ENCODE data around the gene EPO. TPM values are rescaled to one million over a fixed set of nuclear protein-coding genes. Genes with fewer than 3 reads are reported as not detected.

EPO gene
- total RNA-seq, 1 experiment from 2014 or later = not detected

GRCh38 chr7:100765250-100765649, 45.0 kb downstream of the EPO start:
- TF ChIP-seq POLR2AphosphoS5 (IDR thresholded peaks at IDR 0.05; ENCODE audit: low read depth, low read length) = no peak
- no peak for TF ChIP-seq TCF7L2 (IDR thresholded peaks at IDR 0.05; ENCODE audit: low read depth, low read length)
- TF ChIP-seq SIN3A (IDR thresholded peaks at IDR 0.05; ENCODE audit: borderline replicate concordance, insufficient read depth, low read depth, low read length) = no peak
- TF ChIP-seq, protein P1, sequence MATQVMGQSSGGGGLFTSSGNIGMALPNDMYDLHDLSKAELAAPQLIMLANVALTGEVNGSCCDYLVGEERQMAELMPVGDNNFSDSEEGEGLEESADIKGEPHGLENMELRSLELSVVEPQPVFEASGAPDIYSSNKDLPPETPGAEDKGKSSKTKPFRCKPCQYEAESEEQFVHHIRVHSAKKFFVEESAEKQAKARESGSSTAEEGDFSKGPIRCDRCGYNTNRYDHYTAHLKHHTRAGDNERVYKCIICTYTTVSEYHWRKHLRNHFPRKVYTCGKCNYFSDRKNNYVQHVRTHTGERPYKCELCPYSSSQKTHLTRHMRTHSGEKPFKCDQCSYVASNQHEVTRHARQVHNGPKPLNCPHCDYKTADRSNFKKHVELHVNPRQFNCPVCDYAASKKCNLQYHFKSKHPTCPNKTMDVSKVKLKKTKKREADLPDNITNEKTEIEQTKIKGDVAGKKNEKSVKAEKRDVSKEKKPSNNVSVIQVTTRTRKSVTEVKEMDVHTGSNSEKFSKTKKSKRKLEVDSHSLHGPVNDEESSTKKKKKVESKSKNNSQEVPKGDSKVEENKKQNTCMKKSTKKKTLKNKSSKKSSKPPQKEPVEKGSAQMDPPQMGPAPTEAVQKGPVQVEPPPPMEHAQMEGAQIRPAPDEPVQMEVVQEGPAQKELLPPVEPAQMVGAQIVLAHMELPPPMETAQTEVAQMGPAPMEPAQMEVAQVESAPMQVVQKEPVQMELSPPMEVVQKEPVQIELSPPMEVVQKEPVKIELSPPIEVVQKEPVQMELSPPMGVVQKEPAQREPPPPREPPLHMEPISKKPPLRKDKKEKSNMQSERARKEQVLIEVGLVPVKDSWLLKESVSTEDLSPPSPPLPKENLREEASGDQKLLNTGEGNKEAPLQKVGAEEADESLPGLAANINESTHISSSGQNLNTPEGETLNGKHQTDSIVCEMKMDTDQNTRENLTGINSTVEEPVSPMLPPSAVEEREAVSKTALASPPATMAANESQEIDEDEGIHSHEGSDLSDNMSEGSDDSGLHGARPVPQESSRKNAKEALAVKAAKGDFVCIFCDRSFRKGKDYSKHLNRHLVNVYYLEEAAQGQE (IDR thresholded peaks at IDR 0.05; ENCODE audit: insufficient read depth in 1 of 2, low read depth in 2 of 2, low read length in 1 of 2) = no peak
- no peak for TF ChIP-seq CTCF (IDR thresholded peaks at IDR 0.05)
- in situ Hi-C loops (cut with HindIII; ENCODE audit: low pct_unique_long_range_greater_than_20kb, low sequenced_read_pairs) = no loop called here
- DNase-seq (ENCODE audit: low read depth, low spot score) (no peak), ATAC-seq (0 out of 2 replicates have a peak, but pooled peaks have one; percentile 6)
- CTCF ChIA-PET = interaction anchor here (0.6 kb wide), 1 partner anchor 18 kb away, joined by 8 read pairs; no protein-coding TSS in a partner anchor
- intact Hi-C loops (cut with micrococcal nuclease; ENCODE audit: unreplicated experiment) = no loop called here
- Histone ChIP-seq H3K4me3 (ENCODE audit: low read depth in 2 of 2, low read length in 2 of 2) (no peak overlapping the region), H3K36me3 (ENCODE audit: control insufficient read depth, insufficient read depth, low read length) (no peaks in the 10 kb centered on the region), H3K9me3 (ENCODE audit: control insufficient read depth, insufficient read depth, low read depth, low read length) (no peaks in the 10 kb centered on the region), H3K27ac (ENCODE audit: low read length) (no peak overlapping the region), H3K4me1 (ENCODE audit: control insufficient read depth, insufficient read depth, low read length) (no peaks in the 10 kb centered on the region), H3K27me3 (ENCODE audit: control insufficient read depth, insufficient read depth, low read length) (no peaks in the 10 kb centered on the region)
- no TSS peak for BruUV-seq (replicated peaks)
- POLR2A ChIA-PET = no interaction called here

DNA sequence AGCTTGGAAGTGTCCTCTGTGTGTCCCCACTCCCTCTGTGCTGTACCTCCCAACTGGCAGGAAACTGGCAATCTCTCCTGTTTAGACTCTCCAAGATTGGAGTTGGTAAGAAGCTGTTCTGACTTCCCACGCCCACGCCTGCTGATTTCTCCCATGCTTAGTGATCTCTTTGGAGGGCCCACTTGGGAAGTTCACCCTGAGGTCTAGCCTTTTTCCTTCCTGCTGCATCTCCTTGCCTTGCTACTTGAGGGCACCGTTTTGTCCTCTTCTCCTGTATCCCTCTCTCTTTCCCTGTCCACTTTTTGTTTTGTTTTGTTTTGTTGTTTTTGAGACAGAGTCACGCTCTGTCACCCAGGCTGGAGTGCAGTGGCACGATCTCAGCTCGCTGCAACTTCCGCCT, 48.5 kb downstream of the EPO start:
- ChIA-PET POLR2A (no interaction called here), CTCF (interaction anchor here (0.6 kb wide), 1 partner anchor 24 kb away, joined by 3 read pairs; no protein-coding TSS in a partner anchor)
- ATAC-seq = no peak

More for the DNA sequence above, 48.5 kb downstream of the EPO start:
- Histone ChIP-seq H3K36me3 (ENCODE audit: control insufficient read depth, insufficient read depth, low read length) (no peaks in the 10 kb centered on the region), H3K9me3 (ENCODE audit: control insufficient read depth, insufficient read depth, low read depth, low read length) (no peaks in the 10 kb centered on the region), H3K27me3 (ENCODE audit: control insufficient read depth, insufficient read depth, low read length) (no peaks in the 10 kb centered on the region), H3K4me3 (ENCODE audit: low read depth in 2 of 2, low read length in 2 of 2) (no peak overlapping the region), H3K27ac (ENCODE audit: low read length) (no peak overlapping the region), H3K4me1 (ENCODE audit: control insufficient read depth, insufficient read depth, low read length) (no peaks in the 10 kb centered on the region)
- in situ Hi-C loops (cut with HindIII; ENCODE audit: low pct_unique_long_range_greater_than_20kb, low sequenced_read_pairs) (no loop called here), intact Hi-C loops (cut with micrococcal nuclease; ENCODE audit: unreplicated experiment) (no loop called here)
- BruUV-seq (replicated peaks) = no TSS peak
- TF ChIP-seq SIN3A (IDR thresholded peaks at IDR 0.05; ENCODE audit: borderline replicate concordance, insufficient read depth, low read depth, low read length) (no peak), CTCF (IDR thresholded peaks at IDR 0.05) (no peak), TCF7L2 (IDR thresholded peaks at IDR 0.05; ENCODE audit: low read depth, low read length) (no peak), POLR2AphosphoS5 (IDR thresholded peaks at IDR 0.05; ENCODE audit: low read depth, low read length) (no peak)
- TF ChIP-seq, protein P1 (IDR thresholded peaks at IDR 0.05; ENCODE audit: insufficient read depth in 1 of 2, low read depth in 2 of 2, low read length in 1 of 2) = no peak
- no peak for DNase-seq (ENCODE audit: low read depth, low spot score)

Measured in Panc1 (cell line).